ENCODE measurements around the gene ADARB1. TPM values are rescaled to one million over a fixed set of nuclear protein-coding genes. Genes with fewer than 3 reads are reported as not detected.

Gene ADARB1
- total and polyA plus RNA-seq, 2 of the 8 experiments (the other 6 are each of a cell fraction or from before 2014, with no cell fraction given): 4.7 to 14.9 TPM

DNA sequence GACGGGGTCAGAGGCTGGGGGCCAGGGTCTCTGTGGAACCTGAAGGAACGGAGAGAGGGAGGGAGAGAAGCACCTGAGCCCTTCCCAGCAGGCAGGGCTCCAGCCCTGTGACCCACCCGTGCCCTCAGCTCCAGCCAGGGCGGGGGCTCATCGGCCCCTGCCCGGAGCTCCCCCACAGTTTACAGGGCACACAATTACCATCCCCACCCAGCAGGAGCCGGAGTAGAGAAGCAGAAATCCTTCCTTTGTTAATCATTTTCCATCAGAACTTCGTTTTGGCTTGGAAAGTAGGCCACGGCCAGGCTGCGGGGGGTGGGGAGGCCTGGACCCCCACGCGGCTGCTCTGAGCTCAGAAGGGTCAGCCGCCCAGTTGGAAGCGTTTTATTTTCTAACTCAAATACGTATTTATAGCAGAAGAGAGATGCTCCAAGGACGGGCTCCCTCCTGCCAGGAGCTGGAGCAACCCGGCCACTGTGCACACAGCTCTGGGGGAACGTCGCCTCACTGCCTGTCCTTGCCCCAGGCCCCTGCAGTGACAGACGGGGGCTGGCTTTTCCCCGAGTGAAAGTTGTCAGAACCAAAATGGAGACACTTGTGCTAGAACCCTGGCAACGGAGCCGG lies 42.7 kb upstream of the ADARB1 start:
- Histone ChIP-seq H3K9ac (replicated peaks in 1 of 4; ENCODE audit: extremely low read depth in 1 of 4, low read depth in 3 of 4, low read length in 3 of 4) (no peak overlapping the region), H3K23me2 (ENCODE audit: low read depth, low read length) (no peaks in the 10 kb centered on the region), H3K79me2 (ENCODE audit: control insufficient read depth in 1 of 2, insufficient read depth in 2 of 2, low read length in 2 of 2) (no peaks in the 10 kb centered on the region), H2BK15ac (ENCODE audit: low read length) (no peak overlapping the region), H3K79me1 (ENCODE audit: low read depth, low read length) (peaks cover 3% of the 10 kb centered on the region; the same call in 1 of the 2 replicates), H4K91ac (replicated peaks; ENCODE audit: insufficient read length, low read length) (peak overlapping the region; percentile 56), H3K56ac (replicated peaks; ENCODE audit: insufficient read length, low read depth, low read length) (no peak overlapping the region), H2BK5ac (ENCODE audit: low read depth, low read length) (no peak overlapping the region), H3K4ac (replicated peaks; ENCODE audit: insufficient read length, low read depth, low read length) (no peak overlapping the region), H2BK120ac (replicated peaks; ENCODE audit: low read depth, low read length) (no peak overlapping the region), H2BK20ac (ENCODE audit: low read length) (no peak overlapping the region), H3K18ac (ENCODE audit: extremely low read depth, low read length) (peak overlapping the region; percentile 9; the same call in 1 of the 2 replicates), H3K27me3 (replicated peaks in 1 of 4; ENCODE audit: control insufficient read depth in 3 of 4, extremely low read depth in 1 of 4, insufficient read depth in 3 of 4, low read length in 3 of 4) (peaks cover 0 to 6% (median 3%) of the 10 kb centered on the region in 4 experiments; a peak in 3 of 7 replicates), H3K27ac (ENCODE audit: low read depth, low read length) (no peak overlapping the region), H4K8ac (ENCODE audit: extremely low read depth, insufficient read depth, low read length) (no peak overlapping the region), H3K4me1 (replicated peaks in 1 of 4; ENCODE audit: control insufficient read depth in 3 of 4, insufficient read depth in 4 of 4, low read length in 3 of 4) (peaks cover 7 to 36% (median 29%) of the 10 kb centered on the region in 4 experiments), H3K36me3 (ENCODE audit: control insufficient read depth in 2 of 4, insufficient read depth in 4 of 4, low read length in 3 of 4) (no peaks in the 10 kb centered on the region), H2AFZ (ENCODE audit: low read length) (no peak overlapping the region), H3K23ac (ENCODE audit: insufficient read length) (no peak overlapping the region), H3K14ac (ENCODE audit: insufficient read length) (no peak overlapping the region), H3K9me3 (ENCODE audit: insufficient read depth in 2 of 2, low read depth in 1 of 2, low read length in 1 of 2) (no peaks in the 10 kb centered on the region), H4K5ac (ENCODE audit: insufficient read length, low read depth, low read length) (peak overlapping the region; percentile 29), H2AK5ac (ENCODE audit: low read depth, low read length) (no peak overlapping the region), H4K20me1 (replicated peaks in 1 of 2; ENCODE audit: control insufficient read depth in 1 of 2, insufficient read depth in 2 of 2, low read length in 2 of 2) (peaks cover 0 to 1% of the 10 kb centered on the region in 2 experiments), H3K4me3 (ENCODE audit: extremely low read depth in 1 of 4, insufficient read depth in 2 of 4, low read depth in 3 of 4, low read length in 4 of 4) (no peak overlapping the region; a peak in 1 of 8 replicates), H2BK12ac (ENCODE audit: low read depth, low read length) (no peak overlapping the region), H3K4me2 (ENCODE audit: insufficient read depth in 1 of 2, low read depth in 2 of 2, low read length in 2 of 2) (peak overlapping the region in 1 of 2 experiments; percentile 49; a peak in 1 of 4 replicates)
- CTCF ChIA-PET (ENCODE audit: partially characterized antibody): interaction anchor here (2.1 to 2.2 kb wide), 2 partner anchors 69 to 106 kb away, joined by 6 to 10 read pairs; no protein-coding TSS in a partner anchor
- FAIRE-seq (no peak), DNase-seq (ENCODE audit: low read depth in 1 of 2, low spot score in 2 of 2) (no peak)
- POLR2A ChIA-PET (ENCODE audit: partially characterized antibody): interaction anchor here (0.6 kb wide), 1 partner anchor 86 kb away, joined by 3 read pairs; no protein-coding TSS in a partner anchor
- 73% methylated on average over 22 of the region's 23 CpGs; no CpG with 5 or more reads in 1 of the 2 experiments for WGBS, 2 experiments (ENCODE audit: extremely low coverage in 1 of 2, insufficient coverage in 1 of 2, insufficient read length in 1 of 2, insufficient replicate concordance in 2 of 2, low coverage in 1 of 2, low lambda C conversion rate in 2 of 2, missing lambda C conversion rate in 1 of 2)
- TF ChIP-seq JUND (IDR thresholded peaks at IDR 0.05; ENCODE audit: low read length): no peak

All from H1 (cell line).